Liver (tissue), 3 donors: ENCODE data around the gene RIC1.

Experiments
- CTCF ChIP-seq: fragments of 150-350 bp; IDR thresholded peaks from 2 replicates; pipeline ENCODE4 v1.5.1; 2017; ENCODE audit warnings: improper control_type of control experiment, low read depth, low read length; ENCODE audit not compliant: missing input control
- MAX ChIP-seq: IDR thresholded peaks from 2 replicates; pipeline ENCODE4 v1.6.1; 2016; ENCODE audit warnings: antibody characterized with exemption
- NR2F2 ChIP-seq: IDR thresholded peaks from 2 replicates; pipeline ENCODE4 v1.6.1; 2016; ENCODE audit warnings: antibody characterized with exemption
- REST ChIP-seq: IDR thresholded peaks from 2 replicates; pipeline ENCODE4 v1.6.1; 2016; ENCODE audit warnings: antibody characterized with exemption, mild to moderate bottlenecking
- TF ChIP-seq, protein P1 (sequence below): IDR thresholded peaks from 2 replicates; pipeline ENCODE4 v1.6.1; 2016; ENCODE audit warnings: antibody characterized with exemption
- donor health status: healthy.
- donor health status: healthy.

DNA sequence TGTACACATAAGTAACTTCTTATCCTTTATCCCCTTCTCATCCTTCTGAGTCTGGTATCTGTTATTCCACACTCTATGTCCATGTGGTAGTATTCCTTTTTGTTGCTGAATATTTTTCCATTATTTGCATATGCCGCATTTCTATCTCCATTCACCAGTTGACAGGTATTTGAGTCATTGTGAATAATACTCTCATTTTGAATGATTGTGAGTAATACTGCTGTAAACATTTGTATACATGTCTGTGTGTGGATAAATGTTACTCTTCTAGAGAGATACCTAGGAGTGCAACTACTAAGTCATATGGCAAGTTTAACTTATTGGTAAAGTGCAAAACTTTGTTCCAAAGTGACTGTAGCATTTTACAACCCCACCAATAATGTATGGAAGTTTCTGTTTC lies 15.6 kb downstream of the RIC1 start:
- no peak for TF ChIP-seq CTCF
- TF ChIP-seq REST = no peak
- TF ChIP-seq MAX = no peak
- TF ChIP-seq NR2F2 = no peak
- TF ChIP-seq, protein P1, sequence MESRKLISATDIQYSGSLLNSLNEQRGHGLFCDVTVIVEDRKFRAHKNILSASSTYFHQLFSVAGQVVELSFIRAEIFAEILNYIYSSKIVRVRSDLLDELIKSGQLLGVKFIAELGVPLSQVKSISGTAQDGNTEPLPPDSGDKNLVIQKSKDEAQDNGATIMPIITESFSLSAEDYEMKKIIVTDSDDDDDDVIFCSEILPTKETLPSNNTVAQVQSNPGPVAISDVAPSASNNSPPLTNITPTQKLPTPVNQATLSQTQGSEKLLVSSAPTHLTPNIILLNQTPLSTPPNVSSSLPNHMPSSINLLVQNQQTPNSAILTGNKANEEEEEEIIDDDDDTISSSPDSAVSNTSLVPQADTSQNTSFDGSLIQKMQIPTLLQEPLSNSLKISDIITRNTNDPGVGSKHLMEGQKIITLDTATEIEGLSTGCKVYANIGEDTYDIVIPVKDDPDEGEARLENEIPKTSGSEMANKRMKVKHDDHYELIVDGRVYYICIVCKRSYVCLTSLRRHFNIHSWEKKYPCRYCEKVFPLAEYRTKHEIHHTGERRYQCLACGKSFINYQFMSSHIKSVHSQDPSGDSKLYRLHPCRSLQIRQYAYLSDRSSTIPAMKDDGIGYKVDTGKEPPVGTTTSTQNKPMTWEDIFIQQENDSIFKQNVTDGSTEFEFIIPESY = no peak
